ENCODE results near the gene HRAS.

The HRAS gene

DNA sequence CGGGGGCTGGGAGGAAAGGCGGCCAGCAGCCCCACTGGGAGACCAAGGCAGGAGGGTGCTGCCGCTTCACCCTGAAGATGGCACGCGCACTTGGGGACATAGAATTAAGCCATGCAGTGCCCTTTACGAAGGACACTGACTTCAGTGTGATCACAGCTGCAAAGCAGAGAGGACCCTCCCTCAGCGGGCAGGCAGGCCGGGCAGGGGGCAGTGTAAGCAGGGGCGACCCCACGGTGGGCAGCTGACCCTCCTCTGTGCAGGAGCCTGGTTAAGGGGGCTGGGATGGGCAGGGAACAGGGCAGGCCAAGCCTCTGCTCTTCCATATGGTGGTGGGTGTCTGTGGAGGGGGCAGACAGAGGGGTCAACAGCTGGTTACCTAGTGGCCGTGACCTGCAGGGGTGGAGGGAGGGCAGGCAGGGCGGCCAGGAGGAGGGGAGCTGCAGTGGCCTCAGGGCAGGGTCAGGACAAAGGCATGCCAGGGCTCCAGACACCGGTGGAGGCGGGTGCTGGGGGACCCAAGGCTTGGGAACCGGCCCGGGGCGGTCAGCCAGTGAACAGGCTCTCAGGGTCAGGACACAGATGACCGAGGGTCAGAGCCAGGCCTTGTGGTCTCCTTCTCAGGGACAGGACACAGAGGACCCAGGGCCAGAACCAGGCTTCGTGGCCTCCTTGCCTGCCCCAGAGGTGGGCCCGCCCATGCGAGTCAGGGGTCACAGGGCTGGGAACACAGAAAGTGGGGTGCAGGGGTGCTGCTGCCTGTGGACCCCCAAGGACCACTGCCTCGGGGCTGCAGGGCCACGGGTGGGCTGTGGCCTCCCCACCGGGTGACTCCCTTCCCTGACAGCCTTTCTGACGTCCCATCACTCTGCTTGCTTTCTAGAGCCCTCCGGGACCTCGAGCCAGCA is 18.0 kb upstream of the HRAS start:
- no peak for DNase-seq

DNA sequence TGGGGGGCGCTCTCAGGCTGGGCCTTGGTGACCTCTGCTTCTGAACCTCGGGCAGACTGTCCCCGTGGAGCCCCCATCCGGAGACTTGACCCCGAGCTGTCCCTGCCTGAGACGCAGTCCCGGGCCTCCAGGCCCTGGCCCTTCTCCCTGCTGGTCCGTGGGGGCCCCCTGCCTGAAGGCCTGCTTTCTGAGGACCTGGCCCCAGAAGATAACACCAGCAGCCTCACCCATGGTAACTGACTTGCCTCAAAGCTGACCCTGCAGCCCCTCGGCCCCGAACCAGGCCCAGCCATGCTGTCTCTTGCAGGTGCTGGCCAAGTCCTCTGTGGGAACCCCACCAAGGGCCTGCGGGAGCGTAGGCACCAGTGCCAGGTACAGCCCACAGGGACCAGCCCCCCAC is 16.2 kb upstream of the HRAS start:
- no peak for DNase-seq

DNA sequence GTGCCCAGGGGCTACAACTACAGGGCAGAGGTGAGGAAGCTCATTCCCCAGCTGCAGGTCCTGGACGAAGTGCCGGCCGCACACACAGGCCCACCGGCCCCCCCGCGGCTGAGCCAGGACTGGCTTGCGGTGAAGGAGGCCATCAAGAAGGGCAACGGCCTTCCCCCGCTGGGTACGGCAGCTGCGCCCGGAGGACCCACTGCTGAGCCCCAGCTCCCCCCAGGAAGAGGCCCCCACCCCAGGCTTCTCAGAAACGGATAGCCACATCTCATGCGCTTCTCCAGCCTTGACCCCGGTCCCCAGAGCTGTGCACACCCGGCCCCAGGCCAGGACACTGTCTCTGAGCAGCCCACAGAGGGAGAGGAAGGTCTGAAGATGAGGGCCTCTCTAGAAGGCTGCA is 15.8 kb upstream of the HRAS start:
- no peak for DNase-seq

DNA sequence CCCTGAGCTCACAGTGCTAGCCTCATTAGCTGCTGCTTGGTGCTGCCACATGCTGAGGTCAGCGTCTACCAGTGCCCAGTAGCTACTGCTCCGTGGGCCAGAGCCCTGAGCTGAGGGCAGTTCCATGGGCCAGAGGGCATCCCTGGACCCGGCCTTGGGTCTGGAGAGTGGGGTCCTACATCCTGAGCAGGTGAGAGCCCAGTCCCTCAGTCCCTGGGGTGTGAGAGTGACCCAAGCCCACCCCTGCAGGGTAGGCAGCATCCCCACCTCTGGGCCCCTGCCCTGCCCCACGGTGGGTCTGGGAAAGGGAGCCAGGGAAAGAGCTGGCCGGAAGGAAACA is 15.3 kb upstream of the HRAS start:
- no peak for DNase-seq

DNA sequence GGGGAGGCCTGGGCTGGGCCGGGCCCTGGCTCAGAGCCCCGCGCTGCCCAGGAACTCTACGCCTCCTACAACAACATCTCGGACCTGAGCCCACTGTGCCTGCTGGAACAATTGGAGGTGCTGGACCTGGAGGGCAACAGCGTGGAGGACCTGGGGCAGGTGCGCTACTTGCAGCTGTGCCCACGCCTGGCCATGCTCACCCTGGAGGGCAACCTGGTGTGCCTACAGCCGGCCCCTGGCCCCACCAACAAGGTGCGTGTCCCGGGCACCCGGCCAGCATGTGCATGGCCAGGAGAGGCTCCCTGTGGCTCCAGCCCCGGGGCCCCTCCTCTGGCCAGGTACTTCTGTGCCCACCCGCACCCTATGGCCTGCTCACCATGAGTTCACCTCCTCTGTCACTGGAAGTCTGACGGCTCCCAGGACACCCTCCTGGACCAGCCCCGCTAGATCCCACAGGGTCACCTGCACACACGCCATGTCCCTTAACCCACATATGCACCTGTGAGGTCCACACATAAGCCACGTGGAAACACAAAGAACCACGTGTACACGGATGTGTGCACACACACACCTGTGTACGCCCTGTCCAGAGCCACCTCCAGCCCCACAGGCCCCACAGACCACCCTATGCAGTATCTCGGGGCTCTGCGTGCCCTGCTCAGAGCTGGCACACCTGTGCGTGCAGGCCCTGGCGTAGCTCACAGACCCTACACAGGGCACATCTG is 14.8 kb upstream of the HRAS start:
- no peak for DNase-seq

DNA sequence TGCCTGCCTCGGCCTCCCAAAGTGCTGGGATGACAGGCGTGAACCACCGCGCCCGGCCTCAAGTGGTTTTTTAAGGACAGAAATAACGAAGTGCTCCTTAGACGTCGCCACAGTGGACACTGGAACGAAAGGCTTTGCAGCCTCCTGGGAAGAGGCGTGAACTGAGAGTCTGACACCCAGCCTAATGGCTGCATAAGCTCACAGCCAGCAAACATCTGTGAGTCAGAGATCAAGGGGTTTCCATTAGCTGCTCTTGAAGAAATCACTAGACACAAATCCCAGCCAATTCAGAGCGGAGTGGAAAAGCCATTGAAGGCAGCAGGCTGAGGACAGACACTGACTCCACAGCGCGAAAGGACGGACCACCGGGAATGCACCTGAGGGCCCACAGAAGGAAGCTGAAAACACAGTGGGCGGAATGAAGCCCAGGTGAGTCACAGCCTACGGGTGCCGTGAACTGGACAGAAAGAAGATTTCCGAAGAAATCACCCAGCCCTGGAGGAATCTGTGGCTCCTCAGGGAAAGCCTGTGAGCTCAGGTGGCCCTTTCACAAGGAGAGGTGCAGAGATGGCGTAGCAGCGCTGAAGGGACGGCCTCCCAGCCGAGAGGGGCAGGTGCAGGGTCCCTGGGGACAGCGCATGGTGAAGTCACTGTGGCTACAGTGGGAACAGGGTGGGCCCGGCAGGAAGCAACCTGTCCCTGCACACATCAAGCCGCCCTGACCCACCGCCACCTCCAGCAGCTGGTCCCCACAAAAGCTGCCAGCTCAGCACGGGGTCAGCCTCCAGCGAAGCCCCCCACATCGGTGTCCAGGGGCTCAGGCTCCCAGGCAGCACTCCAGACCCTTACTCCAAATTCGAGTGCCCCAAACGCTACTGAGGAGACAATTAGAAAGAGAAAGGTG is 13.6 kb upstream of the HRAS start:
- no peak for DNase-seq

DNA sequence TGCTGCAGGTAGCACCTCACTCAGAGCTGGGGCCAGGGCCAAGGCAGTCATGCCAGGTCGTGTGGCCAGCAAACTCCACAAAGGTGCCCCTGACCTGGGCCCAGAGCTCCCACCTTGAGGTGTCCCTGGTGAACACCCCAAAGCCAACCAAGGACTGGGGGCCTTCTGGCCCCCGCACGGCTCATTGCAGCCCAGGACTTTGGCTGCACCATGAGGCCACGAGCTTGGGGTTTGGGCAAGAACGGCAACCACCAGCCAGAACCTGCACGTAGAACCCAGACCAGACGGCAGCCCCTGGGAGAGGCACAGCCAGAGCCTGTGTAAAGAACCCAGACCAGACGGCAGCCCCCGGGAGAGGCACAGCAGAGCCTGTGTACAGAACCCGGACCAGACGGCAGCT is 9.8 kb upstream of the HRAS start:
- DNase-seq, result no peak

DNA sequence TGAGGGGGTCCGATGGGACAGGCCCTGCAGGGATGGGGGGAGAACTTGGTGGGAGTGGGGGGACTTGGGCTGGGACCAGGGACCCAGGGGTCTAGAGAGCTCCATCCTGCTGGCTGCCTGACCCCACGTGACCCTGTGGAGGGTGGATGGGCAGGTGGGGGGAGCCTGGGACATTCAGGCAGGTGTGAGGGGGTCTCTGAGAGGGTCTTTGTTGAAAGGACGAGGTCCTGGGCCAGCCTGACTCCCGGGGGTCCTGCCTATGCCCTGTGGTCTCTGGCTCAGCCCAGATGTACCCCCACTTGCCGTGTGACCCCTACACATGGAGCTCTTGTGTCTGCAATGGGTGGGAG is 9.4 kb upstream of the HRAS start:
- DNase-seq, result no peak

DNA sequence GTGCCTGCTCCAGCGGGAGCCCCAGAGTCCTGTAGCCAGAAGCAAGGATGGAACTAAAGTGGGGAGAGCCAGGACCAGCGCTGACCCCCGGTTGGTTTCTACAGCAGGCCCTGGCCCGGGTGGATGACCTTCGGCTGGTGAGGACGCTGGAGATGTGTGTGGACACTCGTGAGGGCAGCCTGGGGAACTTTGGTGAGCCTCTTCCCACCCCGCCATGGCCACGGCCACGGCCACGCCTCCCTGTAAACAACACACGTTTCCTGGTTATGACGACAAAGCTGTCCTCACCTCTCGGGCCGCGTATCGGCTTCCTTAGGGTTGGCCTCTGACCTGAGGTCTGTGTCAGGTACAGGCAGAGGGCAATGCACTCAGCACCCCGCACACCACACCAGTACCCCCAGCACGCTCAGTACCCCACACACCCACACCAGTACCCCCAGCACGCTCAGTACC is 6.1 kb upstream of the HRAS start:
- DNase-seq, result no peak

DNA sequence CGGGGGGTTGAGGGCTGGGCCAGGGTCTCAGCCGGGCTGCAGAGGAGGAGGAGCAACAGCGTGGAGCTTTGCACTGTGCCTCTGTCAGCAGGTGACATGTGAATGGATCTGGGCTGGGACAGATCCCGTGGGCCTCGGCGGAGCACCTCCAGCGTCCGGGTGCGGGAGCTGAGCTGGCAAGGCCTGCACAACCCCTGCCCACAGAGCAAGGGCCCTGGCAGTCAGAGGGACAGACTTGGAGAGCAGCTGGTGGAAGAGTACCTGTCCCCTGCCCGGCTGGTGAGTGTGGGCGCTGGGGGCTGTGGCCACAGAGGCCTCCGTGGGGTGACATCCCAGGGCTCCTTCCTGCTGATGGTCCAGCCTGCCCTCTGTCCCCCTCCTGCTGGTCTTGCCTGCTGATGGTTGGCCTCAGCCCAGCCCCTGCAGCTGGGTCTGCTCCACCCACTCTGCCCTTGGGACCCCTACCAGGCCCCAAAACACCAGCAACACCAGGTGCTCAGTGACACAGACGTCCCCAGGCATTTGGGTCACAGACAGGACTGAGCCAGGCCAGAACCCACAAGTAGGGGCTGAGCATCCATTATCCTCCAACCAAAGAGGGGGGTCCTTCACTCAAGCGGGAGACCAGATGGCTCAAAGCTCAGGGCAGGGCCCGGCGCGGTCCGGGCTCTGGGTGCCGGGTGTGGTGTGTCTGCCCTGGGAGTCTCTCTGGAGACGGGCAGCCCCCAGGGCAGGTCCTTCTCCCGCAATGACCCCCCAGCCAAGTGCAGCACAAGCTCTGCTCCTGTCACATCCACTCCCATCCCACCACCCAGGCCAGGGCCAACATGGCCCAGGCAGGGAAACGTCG is 5.4 kb upstream of the HRAS start:
- DNase-seq, result no peak

DNA sequence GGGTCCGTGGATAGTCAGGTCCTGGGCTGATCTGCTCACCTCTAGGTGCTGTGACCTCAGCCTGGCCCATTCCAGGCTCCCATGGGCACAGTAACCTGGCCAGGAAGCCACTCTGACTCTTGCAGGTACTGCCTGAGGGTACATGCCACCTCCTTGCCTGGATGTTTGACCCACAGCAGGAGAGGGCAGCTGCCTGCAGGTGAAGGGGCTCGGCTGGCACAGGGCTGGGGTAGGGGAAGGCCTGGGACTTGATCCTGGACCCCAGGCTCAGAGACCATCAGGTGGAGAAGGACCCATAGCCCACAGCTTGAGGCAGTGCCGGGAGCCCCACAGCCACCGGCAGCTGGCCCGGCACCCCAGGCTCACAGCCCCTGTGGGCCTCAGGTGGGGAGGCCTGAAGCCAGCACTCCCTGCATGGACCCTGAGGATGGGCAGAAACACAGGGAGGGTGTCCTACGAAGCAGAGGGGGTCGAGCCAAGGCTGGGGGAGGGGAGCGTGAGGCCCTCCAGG is 4.7 kb upstream of the HRAS start:
- DNase-seq, result no peak

DNA sequence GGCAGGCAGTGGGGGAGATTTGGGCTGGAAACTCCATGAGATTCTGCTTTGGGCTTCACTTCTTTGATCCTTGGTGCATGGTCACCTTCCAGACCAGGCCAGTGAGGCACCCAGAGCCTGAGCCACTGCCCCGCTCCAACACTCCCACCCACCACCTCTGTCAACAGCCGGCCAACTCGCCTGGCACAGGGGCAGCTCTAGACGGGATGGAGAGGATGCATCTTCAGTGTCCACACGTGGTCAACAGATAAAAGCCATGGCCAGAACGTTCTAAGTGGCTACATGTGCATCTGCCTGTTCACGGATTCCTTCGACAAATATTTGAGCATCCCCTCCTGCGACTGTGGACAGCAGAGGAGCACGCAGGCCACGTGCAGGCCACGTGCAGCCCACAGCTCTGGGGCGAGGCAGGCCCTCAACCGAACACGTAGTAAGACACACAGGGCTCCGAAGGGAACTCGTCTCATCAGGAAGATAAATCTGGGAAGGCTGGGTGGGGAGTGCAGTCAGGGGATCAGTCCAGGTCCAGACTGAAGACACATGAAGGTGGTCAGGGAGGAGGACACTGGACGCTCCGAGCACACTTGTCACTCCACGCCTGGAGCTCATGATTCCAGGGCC is 3.2 kb upstream of the HRAS start:
- no peak for DNase-seq

DNA sequence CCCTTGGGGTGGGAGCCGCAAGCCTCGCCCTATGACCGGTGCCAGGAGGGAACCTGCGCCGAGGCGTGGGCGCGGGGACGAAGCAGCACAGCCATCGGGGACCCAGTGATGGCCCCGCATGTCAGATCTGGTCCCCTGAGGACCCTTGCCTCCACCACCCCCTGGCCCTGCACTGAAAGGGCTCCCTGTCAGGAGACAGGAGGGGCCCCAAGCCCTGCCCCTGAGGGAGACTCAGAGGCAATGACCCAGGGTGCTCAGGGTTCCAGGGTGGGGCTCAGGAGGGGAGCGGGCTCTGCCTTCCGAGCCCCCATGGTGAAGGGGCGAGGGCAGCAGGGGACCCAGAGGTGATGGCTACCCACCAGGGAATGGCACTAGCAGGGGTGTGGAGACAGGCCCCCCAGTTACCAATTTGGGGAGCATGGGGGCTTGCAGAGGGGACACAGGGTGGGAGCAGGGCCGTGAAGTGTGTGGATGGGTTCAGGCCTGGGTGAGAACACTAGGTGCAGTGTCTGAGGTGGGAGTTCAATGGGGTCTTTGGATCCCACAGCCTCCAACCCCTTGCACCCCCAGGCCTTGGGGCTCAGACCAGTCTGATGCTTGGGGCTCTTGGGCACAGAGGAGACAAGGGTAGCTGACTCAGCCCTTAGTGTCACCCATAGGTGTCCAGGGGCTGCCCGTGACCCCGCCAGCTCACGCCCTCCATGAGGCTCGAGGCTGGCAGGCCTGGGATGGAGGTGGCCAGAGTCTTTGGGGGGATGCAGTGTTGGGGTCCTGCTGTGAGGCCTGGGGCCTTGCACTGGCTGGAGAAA is 2.5 kb upstream of the HRAS start:
- DNase-seq, result no peak

DNA sequence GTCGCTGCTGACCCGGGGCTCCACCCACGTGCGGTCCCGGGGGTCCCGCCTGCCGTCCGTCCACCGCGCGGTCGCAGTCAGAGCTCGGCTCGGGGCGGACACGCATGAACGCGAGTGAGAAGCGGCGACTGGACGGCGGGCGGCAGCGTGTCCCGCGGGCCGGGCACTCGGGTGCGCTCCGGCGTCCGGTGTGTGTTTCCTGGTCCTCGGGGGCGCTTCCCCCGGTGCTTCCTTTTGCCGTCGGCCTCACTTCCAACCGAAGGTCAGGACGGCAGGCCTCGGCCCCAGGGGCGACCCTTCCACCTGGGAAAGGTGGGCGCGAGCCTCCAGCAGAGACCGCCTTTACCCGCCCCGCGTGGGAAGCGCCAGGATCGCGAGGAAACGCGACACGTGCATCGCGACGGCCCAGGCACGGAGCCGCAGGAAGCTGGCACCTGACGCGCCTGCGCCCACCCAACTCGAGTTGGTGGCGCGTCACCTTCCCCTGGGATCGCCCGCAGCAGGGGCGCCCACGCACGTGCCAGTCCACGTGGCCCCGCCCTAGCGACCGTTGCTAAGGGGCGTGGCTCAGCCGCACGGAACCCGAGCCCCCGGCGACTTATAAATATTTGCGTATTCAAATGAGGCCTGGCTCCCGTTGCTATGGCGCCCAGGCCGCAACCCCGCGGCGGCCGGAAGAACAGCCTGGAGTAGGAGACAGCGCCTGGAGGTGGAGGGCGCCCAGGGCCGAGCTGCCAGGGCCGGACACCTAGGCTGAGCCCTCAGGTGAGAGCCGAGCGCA is 1.7 kb upstream of the HRAS start, which contains the start of gene LRRC56:
TSS of gene LRRC56 (plus strand) at position 687 of the 781 bp plus-strand sequence. CDS start 3,158 bp downstream, outside the sequence.
- DNase-seq, result peak; percentile 96 to 97

DNA sequence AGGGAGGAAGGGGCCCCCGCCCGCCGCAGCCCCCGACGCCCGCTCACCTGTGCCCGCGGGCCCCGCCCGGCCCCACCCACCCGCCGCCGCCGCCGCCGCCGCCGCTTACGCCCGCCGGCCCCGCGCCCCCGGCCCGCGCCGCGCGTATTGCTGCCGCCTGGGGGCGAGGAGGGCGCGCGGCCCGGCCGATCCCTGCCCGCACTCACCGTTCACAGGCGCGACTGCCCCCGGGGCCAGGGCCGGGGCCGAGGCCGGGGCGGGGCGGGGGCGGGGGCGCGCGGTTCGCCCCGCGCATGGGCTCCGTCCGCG is 212 bp downstream of the HRAS start:
- no peak for DNase-seq

DNA sequence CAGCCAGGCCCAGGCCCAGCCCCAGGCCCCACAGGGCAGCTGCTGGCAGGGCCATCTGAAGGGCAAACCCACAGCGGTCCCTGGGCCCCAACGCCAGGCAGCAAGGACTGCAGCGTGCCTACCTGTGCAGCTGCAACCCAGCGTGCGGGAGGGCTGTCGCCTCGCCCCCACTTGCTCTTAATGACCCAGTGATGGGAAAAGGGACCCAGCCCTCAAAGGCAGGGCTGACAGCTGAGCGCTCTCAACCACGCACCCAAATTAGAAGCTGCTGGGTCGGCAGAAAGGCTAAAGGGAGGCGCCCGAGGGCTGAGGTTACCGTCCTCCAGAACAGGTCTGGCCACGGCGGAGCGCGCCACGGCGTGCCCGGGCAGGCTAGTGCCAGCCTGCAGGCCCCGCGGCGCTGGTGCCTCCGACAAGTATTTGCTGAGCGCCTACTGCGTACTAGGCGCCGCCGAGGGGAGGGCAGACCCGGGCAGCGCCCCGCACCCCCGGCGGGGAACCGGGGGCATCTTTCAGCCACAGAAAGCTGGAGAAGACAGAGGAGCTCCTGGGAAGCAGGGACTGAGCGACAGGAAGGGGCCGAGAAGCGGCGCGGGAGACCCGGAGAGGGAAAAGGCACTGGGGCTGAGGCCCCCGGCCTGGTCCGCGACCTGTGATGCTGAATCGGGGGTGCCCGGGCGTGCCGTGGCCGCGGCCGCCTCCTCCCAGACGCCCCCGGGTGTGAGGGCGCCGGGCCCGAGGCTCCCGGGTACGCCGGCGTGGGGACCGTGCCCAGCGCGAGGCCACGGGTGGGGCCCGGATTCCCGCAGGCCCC is 773 bp downstream of the HRAS start:
- no peak for DNase-seq

DNA sequence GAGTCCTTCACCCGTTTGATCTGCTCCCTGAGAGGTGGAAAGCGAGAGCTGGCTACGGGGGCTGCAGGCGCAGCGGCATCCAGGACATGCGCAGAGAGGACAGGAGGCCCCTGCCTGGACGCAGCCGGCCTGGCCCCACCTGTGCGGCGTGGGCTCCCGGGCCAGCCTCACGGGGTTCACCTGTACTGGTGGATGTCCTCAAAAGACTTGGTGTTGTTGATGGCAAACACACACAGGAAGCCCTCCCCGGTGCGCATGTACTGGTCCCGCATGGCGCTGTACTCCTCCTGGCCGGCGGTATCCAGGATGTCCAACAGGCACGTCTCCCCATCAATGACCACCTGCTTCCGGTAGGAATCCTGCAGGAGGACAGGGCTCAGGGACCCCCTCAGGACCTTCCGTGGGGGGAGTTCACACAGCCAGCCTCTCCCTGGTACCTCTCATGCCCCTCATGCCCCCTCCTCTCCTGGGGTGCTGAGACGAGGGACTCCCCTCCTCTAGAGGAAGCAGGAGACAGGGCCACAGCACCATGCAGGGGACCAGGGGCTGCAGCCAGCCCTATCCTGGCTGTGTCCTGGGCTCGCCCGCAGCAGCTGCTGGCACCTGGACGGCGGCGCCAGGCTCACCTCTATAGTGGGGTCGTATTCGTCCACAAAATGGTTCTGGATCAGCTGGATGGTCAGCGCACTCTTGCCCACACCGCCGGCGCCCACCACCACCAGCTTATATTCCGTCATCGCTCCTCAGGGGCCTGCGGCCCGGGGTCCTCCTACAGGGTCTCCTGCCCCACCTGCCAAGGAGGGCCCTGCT is 1.6 kb downstream of the HRAS start:
- DNase-seq, result no peak

DNA sequence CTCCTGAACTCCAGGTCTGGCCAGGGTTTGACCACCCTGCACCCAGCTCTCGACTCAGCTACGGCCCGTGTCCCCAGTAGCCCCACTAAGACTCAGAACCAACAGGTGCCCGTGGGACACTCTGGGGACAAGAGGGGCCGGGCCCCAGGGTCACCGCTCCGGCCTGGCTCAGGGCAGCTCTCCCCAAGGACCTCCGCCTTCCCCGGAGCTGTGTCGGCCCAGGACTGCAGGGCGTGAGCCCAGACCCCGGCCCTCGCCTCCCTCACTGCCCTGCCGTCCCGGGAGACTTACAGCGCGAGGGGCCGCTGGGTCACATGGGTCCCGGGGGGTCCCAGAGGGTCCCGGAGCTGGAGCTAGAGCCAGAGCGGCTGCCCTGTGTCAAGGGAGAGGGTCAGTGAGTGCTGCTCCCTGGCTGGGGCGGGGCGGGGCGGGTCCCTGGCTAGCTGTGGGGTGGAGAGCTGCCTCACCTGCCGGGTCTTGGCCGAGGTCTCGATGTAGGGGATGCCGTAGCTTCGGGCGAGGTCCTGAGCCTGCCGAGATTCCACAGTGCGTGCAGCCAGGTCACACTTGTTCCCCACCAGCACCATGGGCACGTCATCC is 2.3 kb downstream of the HRAS start:
- DNase-seq, result no peak

Data from CD4-positive, alpha-beta T cell treated with Interleukin-1 beta for 1 hour (primary cell).